Measurements from ENCODE around the gene MYPOP.

MYPOP gene

GRCh38 chr19:45895519-45895972 is 6.9 kb downstream of the MYPOP start (continued):
- TF ChIP-seq, protein P1, sequence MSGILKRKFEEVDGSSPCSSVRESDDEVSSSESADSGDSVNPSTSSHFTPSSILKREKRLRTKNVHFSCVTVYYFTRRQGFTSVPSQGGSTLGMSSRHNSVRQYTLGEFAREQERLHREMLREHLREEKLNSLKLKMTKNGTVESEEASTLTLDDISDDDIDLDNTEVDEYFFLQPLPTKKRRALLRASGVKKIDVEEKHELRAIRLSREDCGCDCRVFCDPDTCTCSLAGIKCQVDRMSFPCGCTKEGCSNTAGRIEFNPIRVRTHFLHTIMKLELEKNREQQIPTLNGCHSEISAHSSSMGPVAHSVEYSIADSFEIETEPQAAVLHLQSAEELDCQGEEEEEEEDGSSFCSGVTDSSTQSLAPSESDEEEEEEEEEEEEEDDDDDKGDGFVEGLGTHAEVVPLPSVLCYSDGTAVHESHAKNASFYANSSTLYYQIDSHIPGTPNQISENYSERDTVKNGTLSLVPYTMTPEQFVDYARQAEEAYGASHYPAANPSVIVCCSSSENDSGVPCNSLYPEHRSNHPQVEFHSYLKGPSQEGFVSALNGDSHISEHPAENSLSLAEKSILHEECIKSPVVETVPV (CRISPR knock-in tag; IDR thresholded peaks at IDR 0.05), result no peak
- no peak for TF ChIP-seq SNAI2 (CRISPR knock-in tag; IDR thresholded peaks at IDR 0.05)
- no peak for TF ChIP-seq ARNTL (CRISPR knock-in tag; IDR thresholded peaks at IDR 0.05; ENCODE audit: borderline replicate concordance, low read depth)
- TF ChIP-seq ZNF565 (CRISPR knock-in tag; conservative IDR thresholded peaks at IDR 0.05; ENCODE audit: low read depth), result no peak
- no peak for TF ChIP-seq POU6F1 (CRISPR knock-in tag; IDR thresholded peaks at IDR 0.05; ENCODE audit: borderline replicate concordance, low read depth)
- TF ChIP-seq TOX (CRISPR knock-in tag; IDR thresholded peaks at IDR 0.05; ENCODE audit: borderline replicate concordance), result no peak
- no peak for TF ChIP-seq ZNF70 (CRISPR knock-in tag; IDR thresholded peaks at IDR 0.05)

DNA sequence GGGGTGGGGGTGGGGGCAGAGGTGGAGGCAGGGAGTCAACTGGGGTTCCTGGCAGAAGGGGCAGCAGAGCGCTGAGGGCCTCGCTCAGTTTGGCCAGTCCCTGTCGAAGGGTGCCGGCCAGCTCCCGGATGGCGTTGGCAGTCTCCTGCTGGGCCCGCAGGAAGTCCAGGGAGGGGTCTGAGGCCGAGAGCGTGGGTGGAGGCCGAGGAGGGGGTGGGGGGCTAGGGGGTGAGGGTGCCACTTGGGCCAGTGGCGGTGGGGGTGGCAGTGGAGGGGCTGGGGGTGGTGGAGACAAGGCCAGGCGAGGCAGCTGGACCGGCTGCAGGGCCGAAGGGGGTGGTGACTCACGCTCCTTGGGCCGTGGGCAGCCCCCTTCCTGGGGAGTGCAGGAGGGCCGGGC is 11.5 kb downstream of the MYPOP start:
- TF ChIP-seq ZC3H10 (CRISPR knock-in tag; IDR thresholded peaks at IDR 0.05) (no peak), ISL1 (CRISPR knock-in tag; IDR thresholded peaks at IDR 0.05) (no peak), ZFP3 (CRISPR knock-in tag; IDR thresholded peaks at IDR 0.05) (no peak), BACH2 (CRISPR knock-in tag; IDR thresholded peaks at IDR 0.05; ENCODE audit: borderline replicate concordance) (no peak), ZFP30 (CRISPR knock-in tag; IDR thresholded peaks at IDR 0.05) (no peak), POU6F1 (CRISPR knock-in tag; IDR thresholded peaks at IDR 0.05; ENCODE audit: borderline replicate concordance, low read depth) (no peak), TOX (CRISPR knock-in tag; IDR thresholded peaks at IDR 0.05; ENCODE audit: borderline replicate concordance) (no peak), ZNF565 (CRISPR knock-in tag; conservative IDR thresholded peaks at IDR 0.05; ENCODE audit: low read depth) (no peak), OSR1 (CRISPR knock-in tag; IDR thresholded peaks at IDR 0.05) (no peak)
- TF ChIP-seq, protein P2, sequence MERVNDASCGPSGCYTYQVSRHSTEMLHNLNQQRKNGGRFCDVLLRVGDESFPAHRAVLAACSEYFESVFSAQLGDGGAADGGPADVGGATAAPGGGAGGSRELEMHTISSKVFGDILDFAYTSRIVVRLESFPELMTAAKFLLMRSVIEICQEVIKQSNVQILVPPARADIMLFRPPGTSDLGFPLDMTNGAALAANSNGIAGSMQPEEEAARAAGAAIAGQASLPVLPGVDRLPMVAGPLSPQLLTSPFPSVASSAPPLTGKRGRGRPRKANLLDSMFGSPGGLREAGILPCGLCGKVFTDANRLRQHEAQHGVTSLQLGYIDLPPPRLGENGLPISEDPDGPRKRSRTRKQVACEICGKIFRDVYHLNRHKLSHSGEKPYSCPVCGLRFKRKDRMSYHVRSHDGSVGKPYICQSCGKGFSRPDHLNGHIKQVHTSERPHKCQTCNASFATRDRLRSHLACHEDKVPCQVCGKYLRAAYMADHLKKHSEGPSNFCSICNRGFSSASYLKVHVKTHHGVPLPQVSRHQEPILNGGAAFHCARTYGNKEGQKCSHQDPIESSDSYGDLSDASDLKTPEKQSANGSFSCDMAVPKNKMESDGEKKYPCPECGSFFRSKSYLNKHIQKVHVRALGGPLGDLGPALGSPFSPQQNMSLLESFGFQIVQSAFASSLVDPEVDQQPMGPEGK (CRISPR knock-in tag; IDR thresholded peaks at IDR 0.05; ENCODE audit: borderline replicate concordance), result no peak
- TF ChIP-seq, protein P3, sequence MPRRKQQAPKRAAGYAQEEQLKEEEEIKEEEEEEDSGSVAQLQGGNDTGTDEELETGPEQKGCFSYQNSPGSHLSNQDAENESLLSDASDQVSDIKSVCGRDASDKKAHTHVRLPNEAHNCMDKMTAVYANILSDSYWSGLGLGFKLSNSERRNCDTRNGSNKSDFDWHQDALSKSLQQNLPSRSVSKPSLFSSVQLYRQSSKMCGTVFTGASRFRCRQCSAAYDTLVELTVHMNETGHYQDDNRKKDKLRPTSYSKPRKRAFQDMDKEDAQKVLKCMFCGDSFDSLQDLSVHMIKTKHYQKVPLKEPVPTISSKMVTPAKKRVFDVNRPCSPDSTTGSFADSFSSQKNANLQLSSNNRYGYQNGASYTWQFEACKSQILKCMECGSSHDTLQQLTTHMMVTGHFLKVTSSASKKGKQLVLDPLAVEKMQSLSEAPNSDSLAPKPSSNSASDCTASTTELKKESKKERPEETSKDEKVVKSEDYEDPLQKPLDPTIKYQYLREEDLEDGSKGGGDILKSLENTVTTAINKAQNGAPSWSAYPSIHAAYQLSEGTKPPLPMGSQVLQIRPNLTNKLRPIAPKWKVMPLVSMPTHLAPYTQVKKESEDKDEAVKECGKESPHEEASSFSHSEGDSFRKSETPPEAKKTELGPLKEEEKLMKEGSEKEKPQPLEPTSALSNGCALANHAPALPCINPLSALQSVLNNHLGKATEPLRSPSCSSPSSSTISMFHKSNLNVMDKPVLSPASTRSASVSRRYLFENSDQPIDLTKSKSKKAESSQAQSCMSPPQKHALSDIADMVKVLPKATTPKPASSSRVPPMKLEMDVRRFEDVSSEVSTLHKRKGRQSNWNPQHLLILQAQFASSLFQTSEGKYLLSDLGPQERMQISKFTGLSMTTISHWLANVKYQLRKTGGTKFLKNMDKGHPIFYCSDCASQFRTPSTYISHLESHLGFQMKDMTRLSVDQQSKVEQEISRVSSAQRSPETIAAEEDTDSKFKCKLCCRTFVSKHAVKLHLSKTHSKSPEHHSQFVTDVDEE (CRISPR knock-in tag; IDR thresholded peaks at IDR 0.05), result no peak
- ATAC-seq, result no peak

DNA sequence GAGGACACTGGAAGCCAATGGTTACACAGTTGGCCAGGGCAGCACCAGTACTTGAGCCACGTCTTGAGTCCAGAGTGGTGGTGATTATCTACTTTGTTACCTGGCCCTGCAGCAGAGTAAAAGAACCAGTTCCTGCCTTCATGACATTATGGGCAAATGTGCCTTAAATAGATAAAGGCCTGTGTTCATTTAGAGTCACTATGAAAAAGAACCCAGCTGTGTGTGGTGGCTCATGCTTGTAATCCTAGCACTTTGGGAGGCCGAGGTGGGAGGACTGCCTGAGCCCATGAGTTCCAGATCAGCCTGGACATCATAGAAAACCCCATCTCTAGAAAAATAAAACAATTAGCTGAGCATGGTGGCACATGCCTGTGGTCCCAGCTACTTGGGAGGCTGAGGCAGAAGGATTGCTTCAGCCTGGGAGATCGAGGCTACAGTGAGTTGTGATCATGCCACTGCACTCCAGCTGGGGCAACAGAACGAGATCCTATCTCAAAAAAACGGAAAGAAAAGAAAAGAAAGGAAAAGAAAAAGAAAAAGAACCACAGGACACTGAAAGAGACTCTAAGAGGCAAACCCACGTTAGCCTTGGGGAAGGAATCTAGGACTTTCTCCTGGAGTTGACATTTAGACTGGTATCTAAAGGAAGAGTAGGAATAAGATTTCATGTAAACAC is 13.1 kb downstream of the MYPOP start:
- no peak for ATAC-seq
- no peak for TF ChIP-seq ISL1 (CRISPR knock-in tag; IDR thresholded peaks at IDR 0.05)
- no peak for TF ChIP-seq ZNF70 (CRISPR knock-in tag; IDR thresholded peaks at IDR 0.05)
- TF ChIP-seq, protein P2 (CRISPR knock-in tag; IDR thresholded peaks at IDR 0.05; ENCODE audit: borderline replicate concordance), result no peak
- TF ChIP-seq ZC3H10 (CRISPR knock-in tag; IDR thresholded peaks at IDR 0.05), result no peak
- TF ChIP-seq OSR1 (CRISPR knock-in tag; IDR thresholded peaks at IDR 0.05), result no peak
